ENCODE results near the gene NEMP2.

The NEMP2 gene

GRCh38 chr2:190562121-190562520 is 27.6 kb upstream of the NEMP2 start:
- H3K14ac ChIP-seq (ENCODE audit: low read length), result no peak overlapping the region
- H3K4me3 ChIP-seq (ENCODE audit: low read depth, low read length), result no peak overlapping the region
- WGBS (ENCODE audit: extremely low coverage, insufficient coverage, insufficient read length), result no CpG with 5 or more reads among the region's 2 CpGs

DNA sequence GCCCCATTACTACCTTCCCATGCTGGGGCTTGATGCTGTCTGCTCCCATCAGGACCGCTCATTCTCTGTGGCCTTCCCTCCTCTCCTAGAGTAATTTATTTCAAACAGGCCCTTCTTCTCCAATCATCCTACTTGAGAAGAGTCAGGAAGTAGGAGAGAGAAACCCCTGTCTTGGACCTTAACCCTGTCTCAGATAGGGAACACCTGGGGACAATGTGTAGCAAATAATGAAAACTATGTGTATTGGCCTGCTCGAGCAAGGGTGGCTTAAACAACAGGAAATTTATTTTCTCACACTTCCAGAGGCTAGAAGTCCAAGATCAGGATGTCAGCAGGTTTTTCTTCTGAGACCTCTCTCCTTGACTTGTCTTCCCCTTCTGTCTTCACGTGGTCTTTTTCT is 26.6 kb upstream of the NEMP2 start:
- Histone ChIP-seq H3K79me1 (ENCODE audit: low read length) (no peaks in the 10 kb centered on the region), H4K8ac (ENCODE audit: low read depth, low read length) (no peak overlapping the region), H3K14ac (ENCODE audit: low read length) (no peak overlapping the region), H2AK5ac (ENCODE audit: low read length) (no peak overlapping the region), H3K18ac (ENCODE audit: low read length) (no peak overlapping the region), H4K91ac (ENCODE audit: low read depth, low read length) (no peak overlapping the region), H2BK5ac (ENCODE audit: low read depth, low read length, poor library complexity) (no peak overlapping the region), H3K27me3 (ENCODE audit: insufficient read depth, low read length) (no peaks in the 10 kb centered on the region), H3K4me2 (ENCODE audit: low read length) (no peak overlapping the region), H2BK120ac (ENCODE audit: insufficient read depth, low read length, poor library complexity) (no peak overlapping the region), H3K4me1 (ENCODE audit: control insufficient read depth in 1 of 2, insufficient read depth in 2 of 2, low read length in 2 of 2) (no peaks in the 10 kb centered on the region), H3K9me3 (ENCODE audit: insufficient read depth, low read depth, low read length) (no peaks in the 10 kb centered on the region), H3K4ac (ENCODE audit: low read depth, low read length) (no peak overlapping the region), H3K36me3 (ENCODE audit: control insufficient read depth in 1 of 2, insufficient read depth in 2 of 2, low read length in 2 of 2) (no peaks in the 10 kb centered on the region), H2AFZ (ENCODE audit: insufficient read depth, low read length, poor library complexity) (no peak overlapping the region), H3K23ac (ENCODE audit: low read length) (no peak overlapping the region), H3K9ac (ENCODE audit: low read length) (no peak overlapping the region), H3K79me2 (ENCODE audit: control insufficient read depth, insufficient read depth, low read length, poor library complexity) (no peaks in the 10 kb centered on the region), H3K4me3 (ENCODE audit: low read depth, low read length) (no peak overlapping the region), H4K12ac (ENCODE audit: low read depth, low read length) (no peak overlapping the region), H3K27ac (ENCODE audit: low read depth, low read length) (no peak overlapping the region), H2BK12ac (ENCODE audit: low read length) (no peak overlapping the region)
- no peak for DNase-seq
- WGBS (ENCODE audit: extremely low coverage, insufficient coverage, insufficient read length), result no CpG with 5 or more reads among the region's 3 CpGs

More at GRCh38 chr2:190562121-190562520, 27.6 kb upstream of the NEMP2 start:
- Histone ChIP-seq H2AFZ (ENCODE audit: insufficient read depth, low read length, poor library complexity) (no peak overlapping the region), H2BK12ac (ENCODE audit: low read length) (no peak overlapping the region), H3K79me2 (ENCODE audit: control insufficient read depth, insufficient read depth, low read length, poor library complexity) (no peaks in the 10 kb centered on the region), H3K36me3 (ENCODE audit: control insufficient read depth in 1 of 2, insufficient read depth in 2 of 2, low read length in 2 of 2) (no peaks in the 10 kb centered on the region), H2BK120ac (ENCODE audit: insufficient read depth, low read length, poor library complexity) (no peak overlapping the region), H3K9ac (ENCODE audit: low read length) (no peak overlapping the region), H4K8ac (ENCODE audit: low read depth, low read length) (no peak overlapping the region), H3K18ac (ENCODE audit: low read length) (no peak overlapping the region), H3K9me3 (ENCODE audit: insufficient read depth, low read depth, low read length) (no peaks in the 10 kb centered on the region), H3K4me2 (ENCODE audit: low read length) (no peak overlapping the region), H4K12ac (ENCODE audit: low read depth, low read length) (no peak overlapping the region), H2AK5ac (ENCODE audit: low read length) (no peak overlapping the region), H4K91ac (ENCODE audit: low read depth, low read length) (no peak overlapping the region), H3K27ac (ENCODE audit: low read depth, low read length) (no peak overlapping the region), H3K23ac (ENCODE audit: low read length) (no peak overlapping the region), H3K79me1 (ENCODE audit: low read length) (no peaks in the 10 kb centered on the region), H2BK5ac (ENCODE audit: low read depth, low read length, poor library complexity) (no peak overlapping the region), H3K4ac (ENCODE audit: low read depth, low read length) (no peak overlapping the region), H3K4me1 (ENCODE audit: control insufficient read depth in 1 of 2, insufficient read depth in 2 of 2, low read length in 2 of 2) (no peaks in the 10 kb centered on the region), H3K27me3 (ENCODE audit: insufficient read depth, low read length) (no peaks in the 10 kb centered on the region)
- no peak for DNase-seq

DNA sequence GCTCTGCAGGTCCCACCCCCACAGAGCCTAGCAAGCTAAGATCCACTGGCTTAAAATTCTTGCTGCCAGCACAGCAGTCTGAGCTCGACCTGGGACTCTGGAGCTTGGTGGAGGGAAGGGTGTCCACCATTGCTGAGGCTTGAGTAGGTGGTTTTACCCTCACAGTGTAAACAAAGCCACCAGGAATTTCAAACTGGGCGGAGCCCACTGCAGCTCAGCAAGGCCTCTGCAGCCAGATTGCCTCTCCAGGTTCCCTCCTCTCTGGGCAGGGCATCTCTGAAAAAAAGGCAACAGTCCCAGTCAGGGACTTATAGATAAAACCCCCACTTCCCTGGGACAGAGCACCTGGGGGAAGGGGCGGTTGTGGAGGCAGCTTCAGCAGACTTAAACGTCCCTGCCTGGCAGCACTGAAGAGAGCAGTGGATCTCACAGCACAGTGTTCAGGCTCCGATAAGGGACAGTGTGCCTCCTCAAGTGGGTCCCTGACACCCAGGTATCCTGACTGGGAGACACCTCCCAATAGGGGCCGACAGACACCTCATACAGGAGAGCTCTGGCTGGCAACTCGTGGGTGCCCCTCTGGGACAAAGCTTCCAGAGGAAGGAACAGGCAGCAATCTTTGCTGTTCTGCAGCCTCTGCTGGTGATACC is 20.0 kb upstream of the NEMP2 start:
- H3K9ac ChIP-seq (ENCODE audit: low read length), result no peak overlapping the region
- WGBS (ENCODE audit: extremely low coverage, insufficient coverage, insufficient read length), result no CpG with 5 or more reads among the region's 7 CpGs
- H4K12ac ChIP-seq (ENCODE audit: low read depth, low read length), result no peak overlapping the region
- H2AFZ ChIP-seq (ENCODE audit: insufficient read depth, low read length, poor library complexity), result peak overlapping the region; percentile 49
- no peaks in the 10 kb centered on the region for H3K27me3 ChIP-seq (ENCODE audit: insufficient read depth, low read length)
- no peak overlapping the region for H4K8ac ChIP-seq (ENCODE audit: low read depth, low read length)
- H2BK5ac ChIP-seq (ENCODE audit: low read depth, low read length, poor library complexity), result no peak overlapping the region
- no peak overlapping the region for H2AK5ac ChIP-seq (ENCODE audit: low read length)
- H3K79me2 ChIP-seq (ENCODE audit: control insufficient read depth, insufficient read depth, low read length, poor library complexity), result no peaks in the 10 kb centered on the region
- no peak overlapping the region for H2BK12ac ChIP-seq (ENCODE audit: low read length)
- no peak overlapping the region for H2BK120ac ChIP-seq (ENCODE audit: insufficient read depth, low read length, poor library complexity)
- H3K79me1 ChIP-seq (ENCODE audit: low read length), result no peaks in the 10 kb centered on the region
- H3K4ac ChIP-seq (ENCODE audit: low read depth, low read length), result no peak overlapping the region
- peaks cover 5% of the 10 kb centered on the region for H3K9me3 ChIP-seq (ENCODE audit: insufficient read depth, low read depth, low read length)
- H4K91ac ChIP-seq (ENCODE audit: low read depth, low read length), result no peak overlapping the region
- no peak overlapping the region for H3K27ac ChIP-seq (ENCODE audit: low read depth, low read length)
- no peak overlapping the region for H3K18ac ChIP-seq (ENCODE audit: low read length)
- H3K23ac ChIP-seq (ENCODE audit: low read length), result no peak overlapping the region
- H3K36me3 ChIP-seq (ENCODE audit: control insufficient read depth in 1 of 2, insufficient read depth in 2 of 2, low read length in 2 of 2), result no peaks in the 10 kb centered on the region
- no peak overlapping the region for H3K4me3 ChIP-seq (ENCODE audit: low read depth, low read length)
- no peak overlapping the region for H3K4me2 ChIP-seq (ENCODE audit: low read length)
- DNase-seq, result no peak
- peaks cover 0 to 2% of the 10 kb centered on the region in 2 experiments for H3K4me1 ChIP-seq (ENCODE audit: control insufficient read depth in 1 of 2, insufficient read depth in 2 of 2, low read length in 2 of 2)
- no peak overlapping the region for H3K14ac ChIP-seq (ENCODE audit: low read length)

GRCh38 chr2:190553254-190553653 is 18.7 kb upstream of the NEMP2 start:
- H3K36me3 ChIP-seq (ENCODE audit: control insufficient read depth in 1 of 2, insufficient read depth in 2 of 2, low read length in 2 of 2), result no peaks in the 10 kb centered on the region
- no peak overlapping the region for H2AFZ ChIP-seq (ENCODE audit: insufficient read depth, low read length, poor library complexity)
- peaks cover 0 to 2% of the 10 kb centered on the region in 2 experiments for H3K4me1 ChIP-seq (ENCODE audit: control insufficient read depth in 1 of 2, insufficient read depth in 2 of 2, low read length in 2 of 2)
- no peak overlapping the region for H3K9ac ChIP-seq (ENCODE audit: low read length)
- no CpG with 5 or more reads among the region's 1 CpG for WGBS (ENCODE audit: extremely low coverage, insufficient coverage, insufficient read length)
- no peak for DNase-seq
- no peak overlapping the region for H3K4me3 ChIP-seq (ENCODE audit: low read depth, low read length)
- no peaks in the 10 kb centered on the region for H3K79me1 ChIP-seq (ENCODE audit: low read length)
- peak overlapping the region; percentile 86 for H3K23ac ChIP-seq (ENCODE audit: low read length)
- no peak overlapping the region for H2BK5ac ChIP-seq (ENCODE audit: low read depth, low read length, poor library complexity)
- no peak overlapping the region for H2AK5ac ChIP-seq (ENCODE audit: low read length)
- no peak overlapping the region for H4K91ac ChIP-seq (ENCODE audit: low read depth, low read length)
- no peaks in the 10 kb centered on the region for H3K79me2 ChIP-seq (ENCODE audit: control insufficient read depth, insufficient read depth, low read length, poor library complexity)
- no peak overlapping the region for H4K8ac ChIP-seq (ENCODE audit: low read depth, low read length)
- no peak overlapping the region for H2BK12ac ChIP-seq (ENCODE audit: low read length)
- H3K27ac ChIP-seq (ENCODE audit: low read depth, low read length), result no peak overlapping the region
- peaks cover 5% of the 10 kb centered on the region for H3K9me3 ChIP-seq (ENCODE audit: insufficient read depth, low read depth, low read length)
- no peak overlapping the region for H3K4me2 ChIP-seq (ENCODE audit: low read length)
- no peak overlapping the region for H3K14ac ChIP-seq (ENCODE audit: low read length)
- H3K27me3 ChIP-seq (ENCODE audit: insufficient read depth, low read length), result no peaks in the 10 kb centered on the region
- no peak overlapping the region for H2BK120ac ChIP-seq (ENCODE audit: insufficient read depth, low read length, poor library complexity)
- no peak overlapping the region for H3K18ac ChIP-seq (ENCODE audit: low read length)
- no peak overlapping the region for H4K12ac ChIP-seq (ENCODE audit: low read depth, low read length)
- no peak overlapping the region for H3K4ac ChIP-seq (ENCODE audit: low read depth, low read length)
